Measurements from ENCODE around the gene GALK2.

The GALK2 gene

GRCh38 chr15:49282366-49282765, 112.3 kb downstream of the GALK2 start:
- no peak for DNase-seq (ENCODE audit: low spot score)

- DNase-seq (ENCODE audit: low spot score): no peak
These were observed 116.8 kb downstream of the GALK2 start for GRCh38 chr15:49286649-49287404.

GRCh38 chr15:49287481-49287880, 117.4 kb downstream of the GALK2 start:
- DNase-seq (ENCODE audit: low spot score): no peak

GRCh38 chr15:49288391-49288790, 118.3 kb downstream of the GALK2 start:
- DNase-seq (ENCODE audit: low spot score): no peak

- no peak for DNase-seq (ENCODE audit: low spot score)
These were observed 120.1 kb downstream of the GALK2 start for GRCh38 chr15:49290191-49290590.

GRCh38 chr15:49293941-49294340, 123.9 kb downstream of the GALK2 start:
- DNase-seq (ENCODE audit: low spot score): no peak

GRCh38 chr15:49296258-49296657, 126.2 kb downstream of the GALK2 start:
- DNase-seq (ENCODE audit: low spot score): no peak

GRCh38 chr15:49297584-49297983, 127.5 kb downstream of the GALK2 start:
- no peak for DNase-seq (ENCODE audit: low spot score)

GRCh38 chr15:49300856-49301255, 130.8 kb downstream of the GALK2 start:
- no peak for DNase-seq (ENCODE audit: low spot score)

GRCh38 chr15:49301562-49301961, 131.5 kb downstream of the GALK2 start:
- DNase-seq (ENCODE audit: low spot score): no peak

- DNase-seq (ENCODE audit: low spot score): no peak
These were observed 133.0 kb downstream of the GALK2 start for GRCh38 chr15:49303003-49303402.

- no peak for DNase-seq (ENCODE audit: low spot score)
These were observed 136.5 kb downstream of the GALK2 start for GRCh38 chr15:49306551-49306950.

GRCh38 chr15:49308686-49309085, 138.6 kb downstream of the GALK2 start:
- DNase-seq (ENCODE audit: low spot score): no peak

- no peak for DNase-seq (ENCODE audit: low spot score)
These were observed 139.8 kb downstream of the GALK2 start for GRCh38 chr15:49309889-49310288.

- DNase-seq (ENCODE audit: low spot score): no peak
These were observed 143.6 kb downstream of the GALK2 start for GRCh38 chr15:49313650-49314049.

GRCh38 chr15:49314716-49315115, 144.7 kb downstream of the GALK2 start:
- DNase-seq (ENCODE audit: low spot score): no peak

- DNase-seq (ENCODE audit: low spot score): peak; percentile 21
These were observed 145.4 kb downstream of the GALK2 start for GRCh38 chr15:49315391-49315823.

GRCh38 chr15:49320351-49320750, 150.3 kb downstream of the GALK2 start:
- DNase-seq (ENCODE audit: low spot score): no peak

- no peak for DNase-seq (ENCODE audit: low spot score)
These were observed 153.2 kb downstream of the GALK2 start for GRCh38 chr15:49323207-49323606.

- no peak for DNase-seq (ENCODE audit: low spot score)
These were observed 157.9 kb downstream of the GALK2 start for GRCh38 chr15:49327927-49328326.

- DNase-seq (ENCODE audit: low spot score): no peak
These were observed 158.9 kb downstream of the GALK2 start for GRCh38 chr15:49328941-49329340.

GRCh38 chr15:49330166-49330565, 160.1 kb downstream of the GALK2 start:
- no peak for DNase-seq (ENCODE audit: low spot score)

GRCh38 chr15:49331442-49331841, 161.4 kb downstream of the GALK2 start:
- DNase-seq (ENCODE audit: low spot score): no peak

- no peak for DNase-seq (ENCODE audit: low spot score)
These were observed 161.9 kb downstream of the GALK2 start for GRCh38 chr15:49331951-49332350.
